ENCODE measurements around the gene MYG1. TPM values are rescaled to one million over a fixed set of nuclear protein-coding genes. Genes with fewer than 3 reads are reported as not detected.

MYG1 gene
- total and polyA plus RNA-seq, 2 of the 13 experiments (the other 11 are each of a cell fraction or from before 2014, with no cell fraction given), result 38.6 to 58.0 TPM

DNA sequence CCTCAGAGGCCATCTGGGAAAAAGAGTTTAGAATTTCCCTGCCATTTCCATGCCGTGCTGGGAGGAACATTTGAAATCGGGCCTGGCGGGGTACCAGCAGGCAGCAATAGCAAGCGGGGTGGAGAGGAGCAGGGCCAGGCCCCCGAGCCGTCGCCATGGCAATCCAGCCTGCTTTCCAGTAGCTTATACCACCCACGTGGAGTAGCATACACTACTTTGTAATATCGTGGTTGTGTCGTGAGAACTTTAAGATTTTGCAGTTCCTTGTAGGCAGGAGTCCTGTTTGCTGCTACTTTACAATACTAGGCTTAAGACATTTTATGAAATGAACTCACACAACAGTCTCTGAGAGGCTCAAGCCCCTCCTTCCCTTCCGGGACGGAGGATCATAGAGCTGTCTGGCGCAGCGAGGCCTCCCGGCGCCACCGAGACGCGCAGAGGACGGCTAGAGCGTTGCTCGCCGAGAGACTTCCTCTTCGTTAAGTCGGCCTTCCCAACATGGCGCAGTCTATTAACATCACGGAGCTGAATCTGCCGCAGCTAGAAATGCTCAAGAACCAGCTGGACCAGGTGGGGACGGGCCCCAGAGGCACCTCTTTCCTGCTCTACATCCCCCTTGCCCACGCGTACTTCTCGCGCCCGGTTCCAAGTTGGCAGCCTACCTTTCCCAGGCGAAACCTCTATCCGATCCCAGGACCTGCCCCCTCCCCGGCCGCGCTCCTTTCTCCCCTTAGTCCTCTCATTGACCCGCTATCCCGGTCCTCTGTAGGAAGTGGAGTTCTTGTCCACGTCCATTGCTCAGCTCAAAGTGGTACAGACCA, 4.2 kb upstream of the MYG1 start, which contains the start of gene PFDN5 (continued):
- TF ChIP-seq YY1 (IDR thresholded peaks at IDR 0.05; ENCODE audit: insufficient read depth, insufficient replicate concordance, low read depth, low read length) (peak; percentile 94), ZNF816 (CRISPR knock-in tag; IDR thresholded peaks at IDR 0.05; ENCODE audit: borderline replicate concordance) (no peak), FOSL1 (CRISPR knock-in tag; IDR thresholded peaks at IDR 0.05; ENCODE audit: borderline replicate concordance) (no peak), ZNF709 (CRISPR knock-in tag; IDR thresholded peaks at IDR 0.05) (peak; percentile 75; the same call in 1 of the 2 replicates), HNRNPUL1 (IDR thresholded peaks at IDR 0.05; ENCODE audit: low read depth, low read length) (no peak), NRL (CRISPR knock-in tag; IDR thresholded peaks at IDR 0.05; ENCODE audit: borderline replicate concordance) (no peak), ZNF451 (CRISPR knock-in tag; IDR thresholded peaks at IDR 0.05) (no peak), NR2F1 (CRISPR knock-in tag; IDR thresholded peaks at IDR 0.05) (no peak), GZF1 (CRISPR knock-in tag; IDR thresholded peaks at IDR 0.05) (no peak), SRSF1 (optimal IDR thresholded peaks at IDR 0.05; ENCODE audit: low read depth, low read length) (no peak), NFYB (CRISPR knock-in tag; IDR thresholded peaks at IDR 0.05) (no peak; the same call in 1 of the 2 replicates), ZNF557 (CRISPR knock-in tag; IDR thresholded peaks at IDR 0.05) (no peak), MYC (CRISPR knock-in tag; IDR thresholded peaks at IDR 0.05; ENCODE audit: borderline replicate concordance) (peak; percentile 72; the same call in 1 of the 2 replicates), TMF1 (CRISPR knock-in tag; IDR thresholded peaks at IDR 0.05; ENCODE audit: low read depth) (peak; percentile 40; the same call in 1 of the 2 replicates), ZNF224 (CRISPR knock-in tag; IDR thresholded peaks at IDR 0.05) (no peak), TBX3 (IDR thresholded peaks at IDR 0.05; ENCODE audit: borderline replicate concordance) (no peak), ZNF44 (CRISPR knock-in tag; IDR thresholded peaks at IDR 0.05) (no peak), ZNF558 (CRISPR knock-in tag; IDR thresholded peaks at IDR 0.05; ENCODE audit: borderline replicate concordance) (0 out of 2 replicates have a peak, but pooled peaks have one; percentile 19), ZBTB3 (CRISPR knock-in tag; IDR thresholded peaks at IDR 0.05; ENCODE audit: borderline replicate concordance, low read depth) (peak; percentile 39; the same call in 1 of the 2 replicates), ZFP37 (CRISPR knock-in tag; IDR thresholded peaks at IDR 0.05; ENCODE audit: borderline replicate concordance) (no peak), TGIF2 (CRISPR knock-in tag; IDR thresholded peaks at IDR 0.05) (peak; percentile 33; the same call in 1 of the 2 replicates)
- TF ChIP-seq, protein P1, sequence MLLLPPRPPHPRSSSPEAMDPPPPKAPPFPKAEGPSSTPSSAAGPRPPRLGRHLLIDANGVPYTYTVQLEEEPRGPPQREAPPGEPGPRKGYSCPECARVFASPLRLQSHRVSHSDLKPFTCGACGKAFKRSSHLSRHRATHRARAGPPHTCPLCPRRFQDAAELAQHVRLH (CRISPR knock-in tag; IDR thresholded peaks at IDR 0.05; ENCODE audit: borderline replicate concordance, low read depth), result no peak
- TF ChIP-seq, protein P2, sequence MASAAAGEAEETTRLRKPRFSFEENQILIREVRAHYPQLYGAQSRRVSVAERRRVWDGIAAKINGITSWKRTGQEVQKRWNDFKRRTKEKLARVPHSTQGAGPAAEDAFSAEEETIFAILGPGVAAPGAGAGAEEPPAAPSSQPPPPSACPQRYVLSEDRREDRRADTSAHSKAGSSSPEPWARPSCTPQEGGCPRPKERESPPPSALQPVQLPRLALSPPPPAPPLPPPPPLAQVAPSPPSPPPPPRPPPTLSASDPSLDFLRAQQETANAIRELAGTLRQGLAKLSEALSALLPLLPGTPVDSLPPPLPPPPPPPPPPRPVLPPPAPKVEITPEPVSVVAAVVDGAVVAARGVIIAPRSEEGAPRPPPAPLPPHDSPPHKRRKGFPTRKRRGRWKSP (CRISPR knock-in tag; IDR thresholded peaks at IDR 0.05), result peak; percentile 72; the same call in 1 of the 2 replicates
- TF ChIP-seq, protein P3, sequence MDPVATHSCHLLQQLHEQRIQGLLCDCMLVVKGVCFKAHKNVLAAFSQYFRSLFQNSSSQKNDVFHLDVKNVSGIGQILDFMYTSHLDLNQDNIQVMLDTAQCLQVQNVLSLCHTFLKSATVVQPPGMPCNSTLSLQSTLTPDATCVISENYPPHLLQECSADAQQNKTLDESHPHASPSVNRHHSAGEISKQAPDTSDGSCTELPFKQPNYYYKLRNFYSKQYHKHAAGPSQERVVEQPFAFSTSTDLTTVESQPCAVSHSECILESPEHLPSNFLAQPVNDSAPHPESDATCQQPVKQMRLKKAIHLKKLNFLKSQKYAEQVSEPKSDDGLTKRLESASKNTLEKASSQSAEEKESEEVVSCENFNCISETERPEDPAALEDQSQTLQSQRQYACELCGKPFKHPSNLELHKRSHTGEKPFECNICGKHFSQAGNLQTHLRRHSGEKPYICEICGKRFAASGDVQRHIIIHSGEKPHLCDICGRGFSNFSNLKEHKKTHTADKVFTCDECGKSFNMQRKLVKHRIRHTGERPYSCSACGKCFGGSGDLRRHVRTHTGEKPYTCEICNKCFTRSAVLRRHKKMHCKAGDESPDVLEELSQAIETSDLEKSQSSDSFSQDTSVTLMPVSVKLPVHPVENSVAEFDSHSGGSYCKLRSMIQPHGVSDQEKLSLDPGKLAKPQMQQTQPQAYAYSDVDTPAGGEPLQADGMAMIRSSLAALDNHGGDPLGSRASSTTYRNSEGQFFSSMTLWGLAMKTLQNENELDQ (CRISPR knock-in tag; IDR thresholded peaks at IDR 0.05; ENCODE audit: borderline replicate concordance), result no peak

Data from HepG2 (cell line).